Thyroid gland (tissue), 4 donors: Measurements from ENCODE around the gene SLC25A19. TPM values are rescaled to one million over a fixed set of nuclear protein-coding genes. Genes with fewer than 3 reads are reported as not detected.

Source experiments
- DNase-seq, 2 donors: peaks; one replicate each; pipeline ENCODE4 v3.0.0-alpha.2; 2019
- H3K27ac ChIP-seq, 3 donors: fragments of 200-600 bp; sonication (generic); 1 replicate in 2 of 3; 2 replicates in 1 of 3; pipeline ENCODE4 v1.5.1; 2016 to 2019; ENCODE audit warnings: mild to moderate bottlenecking in 1 of 3, moderate library complexity in 1 of 3
- H3K27me3 ChIP-seq: fragments of 200-600 bp; sonication (generic); one replicate; pipeline ENCODE4 v1.5.1; 2019
- H3K36me3 ChIP-seq, 2 donors: fragments of 200-600 bp; sonication (generic); one replicate each; pipeline ENCODE4 v1.5.1; 2016 to 2019
- H3K4me1 ChIP-seq, 2 donors: fragments of 200-600 bp; sonication (generic); one replicate each; pipeline ENCODE4 v1.5.1; 2017 to 2019
- H3K4me3 ChIP-seq, 3 donors: fragments of 200-600 bp; sonication (generic); replicated peaks in 1 of 3; 1 replicate in 2 of 3; 2 replicates in 1 of 3; pipeline ENCODE4 v1.5.1; 2016; ENCODE audit warnings: mild to moderate bottlenecking in 1 of 3
- H3K9me3 ChIP-seq: fragments of 200-600 bp; sonication (generic); one replicate; pipeline ENCODE4 v1.5.1; 2017
- POLR2A ChIP-seq, 2 donors: fragments of 450-650 bp; IDR thresholded peaks; one replicate each; pipeline ENCODE4 v1.6.1; 2017; ENCODE audit warnings: antibody characterized with exemption in 2 of 2, mild to moderate bottlenecking in 2 of 2, moderate library complexity in 1 of 2
- WGBS, 2 donors: methylation state at CpG; one replicate each; pipeline ENCODE4 v1.1.5; 2017; 5-methylcytosine and 5-hydroxymethylcytosine counted together
- intact Hi-C: fragments of 100-400 bp; cut with DNase I; formaldehyde crosslinking; loops from one replicate; pipeline ENCODE4 v1.15.1; 2023
- total RNA-seq, 4 donors: library from RNA; depleted of rRNA; stranded (reverse); fragments of >200 nt; gene quantifications; one replicate each; pipeline ENCODE4 v1.2.3, GENCODE V29; 2016
- TF ChIP-seq, protein P1 (sequence below), 6 experiments: fragments of 200-600 bp in 3 of 6; fragments of 450-650 bp in 3 of 6; sonication (generic) in 3 of 6; IDR thresholded peaks; one replicate each; pipeline ENCODE4 v1.5.1; 2016 to 2019; ENCODE audit warnings: antibody characterized with exemption in 6 of 6, mild to moderate bottlenecking in 2 of 6, inconsistent platforms in 1 of 6, moderate library complexity in 1 of 6

Gene SLC25A19
- total RNA-seq, 4 donors from 2014 or later: 2.1 to 14.3 (median 12.7) TPM

DNA sequence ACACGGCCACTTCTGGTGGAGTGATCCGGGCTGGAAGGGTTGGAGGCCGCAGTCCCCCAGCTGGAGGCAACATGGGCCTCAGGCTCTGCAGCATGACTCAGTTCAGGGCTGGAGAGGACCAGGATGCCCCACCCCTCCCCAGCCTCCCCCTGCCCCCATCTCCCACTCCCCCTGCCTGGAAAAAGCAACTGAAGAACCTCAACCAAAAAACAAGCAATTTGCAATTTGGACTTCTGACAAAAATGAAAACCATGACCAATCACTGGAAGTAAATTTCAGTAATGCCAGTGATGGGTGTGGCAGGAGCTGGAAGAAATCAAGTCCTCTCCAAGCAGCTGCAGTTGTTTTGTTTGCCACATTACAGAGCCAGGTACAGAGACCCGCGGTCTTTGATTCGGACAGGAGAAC is 11.6 kb downstream of the SLC25A19 start:
- Histone ChIP-seq H3K27me3 (no peaks in the 10 kb centered on the region), H3K27ac (peak overlapping the region; percentile 48 to 71 (median 58)), H3K4me3 (no peak overlapping the region), H3K9me3 (no peaks in the 10 kb centered on the region), H3K36me3 (no peaks in the 10 kb centered on the region), H3K4me1 (peaks cover 15 to 16% of the 10 kb centered on the region in 2 donors)
- WGBS, 2 donors: 32 to 38% methylated on average over 5 to 6 of the region's 6 CpGs
- DNase-seq: peak; percentile 56 to 58
- intact Hi-C loops: no loop called here
- no peak for TF ChIP-seq POLR2A (IDR thresholded peaks at IDR 0.05)
- TF ChIP-seq, protein P1, sequence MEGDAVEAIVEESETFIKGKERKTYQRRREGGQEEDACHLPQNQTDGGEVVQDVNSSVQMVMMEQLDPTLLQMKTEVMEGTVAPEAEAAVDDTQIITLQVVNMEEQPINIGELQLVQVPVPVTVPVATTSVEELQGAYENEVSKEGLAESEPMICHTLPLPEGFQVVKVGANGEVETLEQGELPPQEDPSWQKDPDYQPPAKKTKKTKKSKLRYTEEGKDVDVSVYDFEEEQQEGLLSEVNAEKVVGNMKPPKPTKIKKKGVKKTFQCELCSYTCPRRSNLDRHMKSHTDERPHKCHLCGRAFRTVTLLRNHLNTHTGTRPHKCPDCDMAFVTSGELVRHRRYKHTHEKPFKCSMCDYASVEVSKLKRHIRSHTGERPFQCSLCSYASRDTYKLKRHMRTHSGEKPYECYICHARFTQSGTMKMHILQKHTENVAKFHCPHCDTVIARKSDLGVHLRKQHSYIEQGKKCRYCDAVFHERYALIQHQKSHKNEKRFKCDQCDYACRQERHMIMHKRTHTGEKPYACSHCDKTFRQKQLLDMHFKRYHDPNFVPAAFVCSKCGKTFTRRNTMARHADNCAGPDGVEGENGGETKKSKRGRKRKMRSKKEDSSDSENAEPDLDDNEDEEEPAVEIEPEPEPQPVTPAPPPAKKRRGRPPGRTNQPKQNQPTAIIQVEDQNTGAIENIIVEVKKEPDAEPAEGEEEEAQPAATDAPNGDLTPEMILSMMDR (IDR thresholded peaks at IDR 0.05): no peak

DNA sequence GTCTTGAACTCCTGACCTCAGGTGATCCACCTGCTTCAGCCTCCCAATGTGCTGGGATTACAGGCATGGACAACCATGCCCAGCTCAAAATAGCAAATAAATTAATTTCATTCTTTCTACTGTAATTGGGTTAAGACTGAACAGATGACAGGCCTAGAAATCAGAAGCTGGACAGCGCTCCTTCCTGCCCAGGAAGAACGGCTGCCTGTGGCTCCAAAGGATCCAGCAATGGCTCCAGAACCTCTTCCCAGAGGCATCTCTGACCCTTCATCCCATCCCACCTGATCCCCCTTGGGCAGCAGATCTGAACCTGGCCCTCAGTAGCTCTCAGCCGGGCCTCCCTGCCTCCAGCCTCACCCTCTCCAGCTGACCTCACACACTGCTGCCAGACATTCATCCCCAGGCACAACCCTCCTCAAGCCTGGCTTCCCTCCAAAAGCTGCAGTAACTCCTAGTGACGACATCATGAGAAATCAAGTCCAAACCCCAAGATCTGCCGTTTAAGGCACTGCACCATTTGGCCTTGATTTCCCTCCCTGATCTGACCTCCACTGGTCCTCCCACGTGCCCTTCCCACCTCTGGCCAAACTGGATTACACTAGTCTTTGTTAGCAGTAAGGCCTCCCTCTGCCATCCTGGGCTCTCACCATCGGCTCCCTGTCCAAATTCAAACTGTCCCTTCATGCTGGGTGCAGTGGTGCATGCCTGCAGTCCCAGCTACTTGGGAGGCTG is 15.1 kb downstream of the SLC25A19 start:
- Histone ChIP-seq H3K9me3 (no peaks in the 10 kb centered on the region), H3K27me3 (no peaks in the 10 kb centered on the region), H3K27ac (no peak overlapping the region), H3K4me1 (peaks cover 25 to 32% of the 10 kb centered on the region in 2 donors), H3K36me3 (no peaks in the 10 kb centered on the region), H3K4me3 (no peak overlapping the region)
- no peak for TF ChIP-seq POLR2A (IDR thresholded peaks at IDR 0.05)
- TF ChIP-seq, protein P1 (IDR thresholded peaks at IDR 0.05): no peak
- 81 to 85% methylated on average over 7 of the region's 7 CpGs for WGBS, 2 donors
- intact Hi-C loops: no loop called here
- no peak for DNase-seq

DNA sequence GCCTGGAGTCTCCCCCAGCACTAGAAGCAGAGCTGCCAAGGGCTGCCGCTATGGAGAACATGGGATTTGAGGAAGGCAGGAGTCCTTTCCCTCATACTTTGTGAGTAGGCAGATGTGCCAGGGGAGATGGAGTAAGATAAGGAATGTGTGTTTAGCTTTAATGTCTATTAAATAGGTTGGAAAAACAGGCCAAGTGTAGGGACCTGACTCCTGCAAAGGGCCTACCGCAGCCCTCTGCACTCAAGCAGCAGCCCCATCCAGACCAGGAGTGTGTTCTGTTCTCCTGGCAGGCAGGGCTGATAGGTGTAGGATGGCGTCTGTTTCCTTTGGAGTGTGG is 16.4 kb downstream of the SLC25A19 start:
- no peaks in the 10 kb centered on the region for H3K27me3 ChIP-seq
- no peaks in the 10 kb centered on the region for H3K9me3 ChIP-seq
- no peak overlapping the region for H3K27ac ChIP-seq
- H3K4me1 ChIP-seq: peaks cover 18 to 24% of the 10 kb centered on the region in 2 donors
- no peak for DNase-seq
- TF ChIP-seq POLR2A (IDR thresholded peaks at IDR 0.05): no peak
- TF ChIP-seq, protein P1 (IDR thresholded peaks at IDR 0.05): no peak
- H3K36me3 ChIP-seq: no peaks in the 10 kb centered on the region
- intact Hi-C loops: no loop called here
- WGBS, 2 donors: 79 to 93% methylated on average over 2 to 3 of the region's 3 CpGs
- no peak overlapping the region for H3K4me3 ChIP-seq

DNA sequence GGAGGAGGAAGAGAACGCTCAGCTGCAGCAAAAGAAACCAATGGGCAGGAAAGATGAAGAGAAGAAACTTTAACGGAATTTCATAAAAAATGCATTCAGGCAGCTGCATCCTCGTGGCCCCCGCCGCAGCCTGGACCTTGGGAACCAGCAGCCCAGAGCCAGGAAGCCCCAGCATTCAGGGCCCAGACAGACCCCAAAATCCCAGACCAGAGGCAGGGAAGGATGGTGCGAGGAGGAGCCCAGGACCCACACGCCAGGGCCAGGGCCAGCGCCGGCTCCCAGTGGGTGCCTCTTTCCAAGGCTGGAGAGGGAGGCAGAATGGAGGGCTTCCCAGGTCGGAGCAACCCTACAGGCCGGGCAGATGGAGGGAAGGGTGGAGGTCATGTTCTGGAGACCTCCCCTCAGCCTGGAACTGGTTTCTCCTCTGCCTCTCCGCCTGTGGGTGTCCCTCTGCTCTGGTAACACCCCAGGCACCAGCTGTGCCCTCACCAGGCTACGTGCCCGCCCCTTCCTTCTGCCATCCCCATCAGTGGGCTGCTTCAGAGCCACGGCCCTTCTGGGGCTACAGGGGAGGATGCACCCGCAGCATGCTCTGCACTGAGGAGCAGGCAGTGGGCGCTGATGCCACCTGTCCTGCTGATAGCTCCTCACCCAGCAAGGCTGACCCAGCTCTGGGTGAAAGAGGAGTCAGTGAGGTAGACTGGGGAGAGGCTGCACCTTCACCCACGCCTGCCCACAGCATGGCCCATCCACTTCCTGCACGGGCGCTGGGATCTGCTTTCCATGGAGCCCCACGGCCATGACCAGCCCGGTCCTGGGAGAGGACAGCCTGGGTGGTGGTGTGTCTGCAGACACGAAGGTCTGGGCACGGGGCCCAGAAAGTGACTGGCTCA is 17.0 kb downstream of the SLC25A19 start:
- intact Hi-C loops: no loop called here

More for the DNA sequence above, 17.0 kb downstream of the SLC25A19 start:
- no peak for DNase-seq
- Histone ChIP-seq H3K9me3 (no peaks in the 10 kb centered on the region), H3K36me3 (no peaks in the 10 kb centered on the region), H3K4me3 (peak overlapping the region in 1 of 3 donors; percentile 90), H3K27me3 (no peaks in the 10 kb centered on the region), H3K27ac (peak overlapping the region in 2 of 3 donors; percentile 73 to 76), H3K4me1 (peaks cover 13 to 18% of the 10 kb centered on the region in 2 donors)
- no peak for TF ChIP-seq POLR2A (IDR thresholded peaks at IDR 0.05)
- TF ChIP-seq, protein P1 (IDR thresholded peaks at IDR 0.05): no peak
- 56 to 63% methylated on average over 10 to 21 of the region's 24 CpGs for WGBS, 2 donors
